ENCODE results near the gene SUMO3. TPM values are rescaled to one million over a fixed set of nuclear protein-coding genes. Genes with fewer than 3 reads are reported as not detected.

Gene SUMO3
- 71.0 and 119 TPM in 2 replicates for total RNA-seq

GRCh38 chr21:44817914-44818639 is at the start of gene SUMO3:
Gene SUMO3 (minus strand): TSS chr21:44818062. CDS start chr21:44817968, 94 bp downstream.

GRCh38 chr21:44801468-44802395 is 16.1 kb downstream of the SUMO3 start, which contains the start of gene UBE2G2:
Gene UBE2G2 (minus strand): TSS chr21:44801820. CDS start chr21:44801748, 72 bp downstream.

Other genes starting within 250 kb of the SUMO3 start
- gene KRTAP10-4, start 244.3 kb downstream of the SUMO3 start, total RNA-seq = not detected in 2 replicates
- gene KRTAP10-5, start 237.5 kb downstream of the SUMO3 start, total RNA-seq = not detected in 2 replicates
- not detected in 2 replicates for gene KRTAP10-6, start 225.6 kb downstream of the SUMO3 start, total RNA-seq
- not detected in 2 replicates for gene KRTAP10-7, start 217.5 kb downstream of the SUMO3 start, total RNA-seq
- not detected in 2 replicates for gene KRTAP10-8, start 206.0 kb downstream of the SUMO3 start, total RNA-seq
- gene KRTAP10-9, start 191.0 kb downstream of the SUMO3 start, total RNA-seq = not detected in 2 replicates
- gene KRTAP10-10, start 180.7 kb downstream of the SUMO3 start, total RNA-seq = not detected in 2 replicates
- gene KRTAP10-11, start 171.6 kb downstream of the SUMO3 start, total RNA-seq = not detected in 2 replicates
- gene KRTAP12-4, start 163.4 kb downstream of the SUMO3 start, total RNA-seq = not detected in 2 replicates
- not detected in 2 replicates for gene KRTAP12-3, start 160.1 kb downstream of the SUMO3 start, total RNA-seq
- not detected in 2 replicates for gene KRTAP12-2, start 151.1 kb downstream of the SUMO3 start, total RNA-seq
- not detected in 2 replicates for gene KRTAP12-1, start 135.9 kb downstream of the SUMO3 start, total RNA-seq
- not detected in 2 replicates for gene KRTAP10-12, start 120.9 kb downstream of the SUMO3 start, total RNA-seq
- gene TSPEAR, start 106.5 kb downstream of the SUMO3 start, total RNA-seq = not detected in 2 replicates
- 56.4 and 66.0 TPM in 2 replicates for gene UBE2G2, start 16.2 kb downstream of the SUMO3 start, total RNA-seq
- 145 and 248 TPM in 2 replicates for gene PTTG1IP, start 55.6 kb upstream of the SUMO3 start, total RNA-seq
- gene ITGB2, start 102.8 kb upstream of the SUMO3 start, total RNA-seq = not detected in 2 replicates
- 18.7 and 19.9 TPM in 2 replicates for gene SLX9, start 122.0 kb upstream of the SUMO3 start, total RNA-seq

Measured in uterine smooth muscle cell (primary cell).